Kidney (tissue), 14 donors: Measurements from ENCODE around the gene BRINP2. TPM values are rescaled to one million over a fixed set of nuclear protein-coding genes. Genes with fewer than 3 reads are reported as not detected.

Source experiments
- DNase-seq, 5 donors: peaks; one replicate each; pipeline ENCODE4 v3.0.0-alpha.2; 2013 to 2020
- FAIRE-seq: peaks from 2 replicates; lab custom pipeline; 2012; peaks lifted over from hg19 to GRCh38; lab: Jason Lieb, UNC
- H3K27ac ChIP-seq, 2 donors: one replicate each; pipeline ENCODE4 v1.7.0; 2013; ENCODE audit warnings: low read depth in 2 of 2, low read length in 2 of 2, inconsistent platforms in 1 of 2
- H3K27me3 ChIP-seq: one replicate; pipeline ENCODE4 v1.7.1; 2013; ENCODE audit warnings: low read length, inconsistent platforms; ENCODE audit not compliant: control insufficient read depth, insufficient read depth
- H3K36me3 ChIP-seq, 3 donors: one replicate each; pipeline versions ENCODE4 v1.7.0 to v1.7.1; 2013; ENCODE audit warnings: low read length in 3 of 3, control low read depth in 1 of 3, inconsistent platforms in 1 of 3; ENCODE audit not compliant: insufficient read depth in 3 of 3, control insufficient read depth in 2 of 3
- H3K4me1 ChIP-seq, 3 donors: one replicate each; pipeline versions ENCODE4 v1.7.0 to v1.7.1; 2013; ENCODE audit warnings: low read length in 3 of 3, inconsistent platforms in 1 of 3, low read depth in 1 of 3; ENCODE audit not compliant: control insufficient read depth in 2 of 3, insufficient read depth in 2 of 3
- H3K4me3 ChIP-seq, 3 donors: one replicate each; pipeline versions ENCODE4 v1.7.0 to v1.8.1; 2013; ENCODE audit warnings: low read length in 3 of 3, control low read depth in 1 of 3, inconsistent platforms in 1 of 3
- H3K9ac ChIP-seq, 3 donors: one replicate each; pipeline versions ENCODE4 v1.7.0 to v1.7.1; 2013; ENCODE audit warnings: low read length in 3 of 3, control low read depth in 1 of 3, inconsistent platforms in 1 of 3
- H3K9me3 ChIP-seq, 3 donors: one replicate each; pipeline versions ENCODE4 v1.7.0 to v1.7.1; 2013; ENCODE audit warnings: low read length in 3 of 3, control low read depth in 1 of 3, inconsistent platforms in 1 of 3; ENCODE audit not compliant: control insufficient read depth in 2 of 3, insufficient read depth in 1 of 3
- intact Hi-C: fragments of 100-400 bp; cut with DNase I; formaldehyde crosslinking; loops from one replicate; pipeline ENCODE4 v1.11.1; 2022
- polyA plus RNA-seq: library from polyadenylated mRNA; stranded (reverse); fragments of 350-450 nt; fragmentation: Illumina TruSeq; extraction: RNeasy Lipid Tissue Mini Kit (QIAGEN cat#74804); gene quantifications from one replicate; pipeline ENCODE4 v1.2.3, GENCODE V29; 2014; ENCODE audit warnings: low read depth, low replicate concordance; ENCODE audit not compliant: insufficient read depth
- total RNA-seq: library from RNA; stranded (reverse); fragmentation: NEBNext Ultra II Directional; extraction: Animal tissue kit (Norgen Biotek cat#: 25700); gene quantifications from one replicate; pipeline ENCODE4 v1.2.1, GENCODE V29; 2021
- TF ChIP-seq, protein P1 (sequence below): IDR thresholded peaks from 3 replicates; pipeline ENCODE4 v1.5.1; 2012; ENCODE audit warnings: mild to moderate bottlenecking, moderate library complexity, borderline replicate concordance; ENCODE audit not compliant: insufficient read depth; ENCODE audit errors: extremely low read depth
- donor health status: control.
- donor health status: control.
- donor health status: control.
- donor health status: control.
- donor health status: control.
- donor health status: DM: yes; HTN: yes; CAD: no.
- donor health status: Normal renal cell carcinoma (clear cell type).

The BRINP2 gene
- total and polyA plus RNA-seq, 2 donors from 2014 or later = not detected

DNA sequence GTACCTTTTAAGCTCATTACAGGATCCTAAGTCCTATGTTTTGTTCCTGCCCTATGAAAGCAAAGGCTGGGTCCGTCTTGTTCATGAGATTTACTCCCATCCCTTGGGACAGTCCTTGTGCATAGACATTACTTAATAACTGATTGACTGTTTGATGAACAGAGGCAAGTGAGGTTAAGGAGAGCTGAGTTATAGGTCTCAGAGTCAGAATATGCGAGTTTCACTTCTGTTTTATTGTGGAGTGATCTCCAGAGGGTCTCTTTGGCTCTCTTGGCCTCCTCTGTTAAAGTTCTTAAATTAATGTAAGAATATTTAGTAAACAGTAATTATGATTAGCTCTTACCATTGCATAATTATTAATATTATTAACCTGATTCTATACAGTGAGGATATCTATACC, 52.6 kb downstream of the BRINP2 start:
- H3K9me3 ChIP-seq = no peaks in the 10 kb centered on the region
- no peaks in the 10 kb centered on the region for H3K4me1 ChIP-seq
- no peak overlapping the region for H3K9ac ChIP-seq
- TF ChIP-seq, protein P1, sequence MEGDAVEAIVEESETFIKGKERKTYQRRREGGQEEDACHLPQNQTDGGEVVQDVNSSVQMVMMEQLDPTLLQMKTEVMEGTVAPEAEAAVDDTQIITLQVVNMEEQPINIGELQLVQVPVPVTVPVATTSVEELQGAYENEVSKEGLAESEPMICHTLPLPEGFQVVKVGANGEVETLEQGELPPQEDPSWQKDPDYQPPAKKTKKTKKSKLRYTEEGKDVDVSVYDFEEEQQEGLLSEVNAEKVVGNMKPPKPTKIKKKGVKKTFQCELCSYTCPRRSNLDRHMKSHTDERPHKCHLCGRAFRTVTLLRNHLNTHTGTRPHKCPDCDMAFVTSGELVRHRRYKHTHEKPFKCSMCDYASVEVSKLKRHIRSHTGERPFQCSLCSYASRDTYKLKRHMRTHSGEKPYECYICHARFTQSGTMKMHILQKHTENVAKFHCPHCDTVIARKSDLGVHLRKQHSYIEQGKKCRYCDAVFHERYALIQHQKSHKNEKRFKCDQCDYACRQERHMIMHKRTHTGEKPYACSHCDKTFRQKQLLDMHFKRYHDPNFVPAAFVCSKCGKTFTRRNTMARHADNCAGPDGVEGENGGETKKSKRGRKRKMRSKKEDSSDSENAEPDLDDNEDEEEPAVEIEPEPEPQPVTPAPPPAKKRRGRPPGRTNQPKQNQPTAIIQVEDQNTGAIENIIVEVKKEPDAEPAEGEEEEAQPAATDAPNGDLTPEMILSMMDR = no peak
- intact Hi-C loops = no loop called here
- H3K36me3 ChIP-seq = no peaks in the 10 kb centered on the region
- H3K27me3 ChIP-seq = no peaks in the 10 kb centered on the region
- FAIRE-seq = no peak
- DNase-seq = no peak
- H3K4me3 ChIP-seq = no peak overlapping the region
- H3K27ac ChIP-seq = no peak overlapping the region

DNA sequence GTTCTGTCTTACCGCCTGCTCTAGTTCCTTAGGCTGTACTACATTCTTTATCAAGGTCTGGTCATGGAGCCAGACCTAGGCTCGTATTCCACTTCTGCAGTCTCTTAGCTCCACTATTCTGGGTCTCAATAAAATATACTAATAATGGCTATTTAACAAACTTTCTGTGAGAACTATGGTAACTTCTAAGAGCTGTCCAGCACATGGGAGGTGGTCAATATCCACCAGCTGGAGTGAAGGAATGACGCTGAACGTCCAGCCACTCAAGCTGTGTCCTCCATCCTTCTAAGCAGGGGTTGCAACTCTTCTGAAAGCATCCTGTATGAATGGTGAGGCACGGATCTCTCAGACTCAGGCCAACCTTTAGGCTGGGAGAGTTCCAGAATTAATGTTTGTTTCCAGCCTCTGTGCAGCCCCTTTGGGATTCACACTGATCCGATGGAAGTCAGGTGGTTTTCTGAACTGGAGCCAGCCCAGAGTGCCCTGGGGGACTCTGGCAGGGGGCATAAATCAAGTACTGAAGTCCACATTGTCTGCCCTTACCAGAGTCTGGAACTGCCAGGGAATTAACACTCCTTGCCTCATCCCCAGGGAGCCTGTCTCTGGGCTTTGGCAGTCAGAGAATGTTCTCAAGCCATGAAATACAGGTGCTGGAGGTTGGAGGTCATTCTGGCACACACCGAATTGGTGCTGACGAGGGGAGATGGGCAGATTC, 57.4 kb downstream of the BRINP2 start:
- no peak overlapping the region for H3K27ac ChIP-seq
- TF ChIP-seq, protein P1 = no peak
- H3K27me3 ChIP-seq = no peaks in the 10 kb centered on the region
- FAIRE-seq (no peak), DNase-seq (peak in 1 of 5 donors; percentile 36)
- H3K9me3 ChIP-seq = no peaks in the 10 kb centered on the region
- no peak overlapping the region for H3K4me3 ChIP-seq
- H3K4me1 ChIP-seq = no peaks in the 10 kb centered on the region
- intact Hi-C loops = no loop called here
- H3K9ac ChIP-seq = no peak overlapping the region
- no peaks in the 10 kb centered on the region for H3K36me3 ChIP-seq

DNA sequence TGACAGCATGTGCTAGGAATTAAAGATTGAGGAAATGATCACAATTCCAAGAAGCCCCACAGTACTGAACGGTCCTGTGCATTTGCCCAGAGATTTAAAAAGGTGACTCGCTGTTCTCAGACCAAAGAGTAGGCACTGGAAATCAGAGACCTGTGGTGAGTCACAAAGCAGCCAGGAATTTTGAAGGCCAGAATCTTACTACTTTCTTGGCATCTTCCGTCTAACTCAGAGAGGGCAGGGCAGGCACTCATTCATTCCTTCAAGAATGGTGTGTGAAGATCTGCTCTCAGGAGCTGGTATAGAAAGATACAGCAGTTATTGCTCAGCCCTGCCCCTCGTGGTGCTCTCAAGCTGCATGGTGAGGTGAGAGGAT, 57.9 kb downstream of the BRINP2 start:
- DNase-seq (no peak), FAIRE-seq (no peak)
- Histone ChIP-seq H3K27me3 (no peaks in the 10 kb centered on the region), H3K27ac (no peak overlapping the region), H3K9me3 (no peaks in the 10 kb centered on the region), H3K36me3 (no peaks in the 10 kb centered on the region), H3K4me1 (no peaks in the 10 kb centered on the region), H3K9ac (no peak overlapping the region), H3K4me3 (no peak overlapping the region)
- TF ChIP-seq, protein P1 = no peak
- intact Hi-C loops = no loop called here
